Activated CD4-positive, alpha-beta T cell treated with anti-CD3 and anti-CD28 coated beads, Interleukin-10, Interleukin-2, amounts not matched to agents 100 ng/mL and 50 ng/mL, durations not matched to agents 16 hours and 8 hours (primary cell): Measurements from ENCODE around the gene CHD8.

Experiments
- DNase-seq: peaks from one replicate; pipeline ENCODE4 v3.0.0-alpha.2; 2020

CHD8 gene

DNA sequence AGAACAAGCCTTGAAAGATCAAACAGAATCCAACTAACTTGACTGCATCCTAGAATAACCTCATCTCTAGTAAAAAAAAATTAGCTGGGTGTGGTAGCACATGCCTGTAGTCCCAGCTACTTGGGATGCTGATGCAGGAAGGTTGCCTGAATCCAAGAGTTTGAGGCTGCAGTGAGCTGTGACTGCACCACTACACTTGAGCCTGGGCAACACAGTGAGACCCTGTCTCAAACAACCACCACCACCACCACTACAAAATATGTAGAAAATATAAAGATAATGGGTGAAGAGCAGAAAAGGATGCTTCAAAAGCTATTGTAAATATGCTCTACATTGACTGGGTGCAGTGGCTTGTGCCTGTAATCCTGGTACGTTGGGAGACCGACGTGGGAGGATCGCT lies 99.4 kb downstream of the CHD8 start:
- no peak for DNase-seq

DNA sequence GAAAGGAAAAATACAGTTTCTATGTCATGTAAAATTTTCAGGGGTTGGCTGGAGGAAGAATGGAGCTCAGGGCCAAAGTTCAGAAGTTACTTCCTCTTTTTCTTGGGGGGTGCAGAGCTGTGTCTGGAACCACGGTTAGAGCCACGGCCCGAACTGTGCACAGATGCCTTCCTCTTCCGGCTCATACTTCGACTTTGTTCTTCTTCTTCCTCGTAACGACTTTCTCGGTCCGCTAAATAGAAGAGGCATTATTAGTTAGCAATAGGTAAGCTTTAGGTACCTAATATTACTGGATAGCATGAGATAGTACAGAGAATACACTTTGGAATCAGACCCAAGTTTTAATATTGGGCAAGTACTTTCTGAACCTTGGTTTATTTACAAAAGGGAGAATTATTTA lies 103.3 kb downstream of the CHD8 start:
- DNase-seq, result no peak

DNA sequence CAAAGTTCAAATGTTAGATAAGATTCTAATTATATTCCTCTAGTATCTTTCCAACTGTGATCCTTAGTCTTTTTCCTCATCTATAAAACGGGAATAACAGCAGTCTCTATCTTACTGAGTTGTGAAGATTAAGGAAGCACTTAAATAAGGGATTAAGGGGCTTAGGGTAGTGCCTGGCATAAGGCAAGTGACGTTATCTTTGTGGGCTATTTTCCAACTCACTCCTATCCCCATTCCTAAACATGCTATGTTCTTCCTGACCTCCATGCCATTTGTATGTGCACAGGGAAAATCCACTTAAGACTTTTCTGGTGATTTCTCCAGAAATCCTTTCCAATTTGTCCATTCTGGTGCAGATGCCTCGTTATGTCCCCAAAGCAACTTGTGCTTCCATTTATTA lies 105.4 kb downstream of the CHD8 start:
- DNase-seq, result no peak

DNA sequence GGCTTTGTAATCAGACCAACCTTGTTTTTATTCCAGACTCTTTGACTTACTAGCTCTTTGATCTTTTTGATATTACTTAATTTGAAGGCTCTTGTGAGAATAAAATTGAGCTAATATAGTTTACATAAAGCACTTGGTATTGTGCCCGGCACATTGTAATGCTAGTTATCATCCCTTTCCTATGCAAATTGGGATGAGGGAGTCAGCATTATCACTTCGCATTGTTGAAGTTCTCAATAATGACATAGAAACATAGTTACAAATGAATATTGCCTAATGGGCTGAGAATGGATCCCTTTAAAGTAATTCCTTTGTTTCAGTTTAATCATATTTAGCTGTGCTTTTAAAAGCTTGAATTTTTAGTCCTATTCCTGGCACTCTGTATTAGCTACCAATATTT lies 108.7 kb downstream of the CHD8 start:
- DNase-seq, result no peak

DNA sequence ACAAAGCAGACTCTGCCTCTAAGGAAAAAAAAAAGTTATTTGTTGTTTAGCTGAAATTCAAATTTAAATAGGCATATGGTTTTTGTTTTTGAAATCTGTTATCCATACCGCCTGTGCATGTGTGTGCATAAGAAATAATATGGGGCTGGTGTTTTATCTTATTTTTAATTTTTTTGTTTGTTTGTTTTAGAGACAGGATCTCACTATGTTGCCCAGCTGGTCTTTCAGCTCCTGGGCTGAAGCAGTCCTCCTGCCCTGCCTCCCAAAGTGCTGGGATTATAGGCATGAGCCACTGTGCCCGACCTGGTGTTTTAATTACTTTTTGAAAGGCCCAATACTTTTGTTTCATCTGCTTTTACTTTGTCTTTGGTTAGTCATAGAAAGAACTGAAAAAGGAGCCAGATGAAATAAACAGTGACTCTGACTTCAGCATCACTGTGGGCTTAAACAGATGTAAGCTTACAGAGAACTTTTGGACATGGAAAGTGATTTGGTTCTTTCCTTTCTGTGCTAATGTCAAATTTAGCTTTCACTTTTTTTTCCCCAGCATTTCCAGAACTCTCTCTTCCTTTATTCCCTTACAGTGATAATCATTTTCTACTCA lies 109.3 kb downstream of the CHD8 start:
- DNase-seq, result no peak

DNA sequence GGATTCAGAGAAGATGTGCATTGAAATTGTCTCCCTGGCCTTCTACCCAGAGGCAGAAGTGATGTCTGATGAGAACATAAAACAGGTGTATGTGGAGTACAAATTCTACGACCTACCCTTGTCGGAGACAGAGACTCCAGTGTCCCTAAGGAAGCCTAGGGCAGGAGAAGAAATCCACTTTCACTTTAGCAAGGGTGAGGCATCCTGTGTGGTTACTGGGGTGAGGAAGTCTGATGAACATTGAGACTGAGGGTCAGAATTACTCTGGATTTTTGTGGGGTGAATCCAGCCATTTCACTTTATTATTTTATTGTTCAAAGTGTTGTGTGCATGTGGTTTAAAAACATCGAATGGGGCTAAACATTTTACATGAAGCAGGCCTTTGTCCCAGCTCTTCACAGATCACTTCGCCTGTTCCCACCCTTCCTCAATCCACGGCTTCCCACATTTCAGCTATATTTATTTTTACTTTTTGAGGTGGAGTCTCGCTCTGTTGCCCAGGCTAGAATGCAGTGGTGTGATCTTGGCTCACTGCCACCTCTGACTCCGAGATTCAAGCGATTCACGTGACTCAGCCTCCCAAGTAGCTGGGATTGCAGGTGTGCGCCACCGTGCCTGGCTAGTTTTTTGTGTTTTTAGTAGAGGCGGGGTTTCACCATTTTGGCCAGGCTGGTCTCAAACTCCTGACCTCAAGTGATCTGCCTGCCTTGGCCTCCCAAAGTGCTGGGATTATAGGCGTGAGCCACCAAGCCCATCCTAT lies 112.7 kb downstream of the CHD8 start:
- no peak for DNase-seq
